Epithelial cell of esophagus (primary cell): ENCODE data around the gene COG6.

Source experiments
- DNase-seq: peaks from one replicate; pipeline ENCODE4 v3.0.0; 2010; ENCODE audit warnings: low read depth
- H3K4me3 ChIP-seq: 2 replicates; pipeline ENCODE4 v1.5.1; 2011; ENCODE audit warnings: mild to moderate bottlenecking, low read length, control low read depth
- CTCF ChIP-seq: IDR thresholded peaks from 2 replicates; pipeline ENCODE4 v1.5.1; 2011; ENCODE audit warnings: low read depth, mild to moderate bottlenecking, low read length, control low read depth, inconsistent platforms; ENCODE audit not compliant: insufficient read depth; ENCODE audit errors: missing control alignments

COG6 gene

GRCh38 chr13:39675904-39676303 is 20.4 kb downstream of the COG6 start:
- DNase-seq, result no peak
- TF ChIP-seq CTCF, result no peak
- H3K4me3 ChIP-seq, result no peak overlapping the region

GRCh38 chr13:39676315-39676876 is 20.9 kb downstream of the COG6 start:
- DNase-seq, result peak; percentile 67
- TF ChIP-seq CTCF, result peak; percentile 37
- no peak overlapping the region for H3K4me3 ChIP-seq

GRCh38 chr13:39682310-39682709 is 26.8 kb downstream of the COG6 start:
- H3K4me3 ChIP-seq, result no peak overlapping the region
- DNase-seq, result no peak

GRCh38 chr13:39682788-39683187 is 27.3 kb downstream of the COG6 start:
- no peak for DNase-seq
- no peak for TF ChIP-seq CTCF
- H3K4me3 ChIP-seq, result no peak overlapping the region

More at GRCh38 chr13:39682310-39682709, 26.8 kb downstream of the COG6 start:
- no peak for TF ChIP-seq CTCF

GRCh38 chr13:39684531-39685137 is 29.2 kb downstream of the COG6 start:
- TF ChIP-seq CTCF, result no peak
- peak; percentile 45 for DNase-seq

GRCh38 chr13:39685652-39686051 is 30.2 kb downstream of the COG6 start:
- TF ChIP-seq CTCF, result no peak
- no peak overlapping the region for H3K4me3 ChIP-seq
- DNase-seq, result no peak

More at GRCh38 chr13:39684531-39685137, 29.2 kb downstream of the COG6 start:
- no peak overlapping the region for H3K4me3 ChIP-seq

- H3K4me3 ChIP-seq, result no peak overlapping the region
- no peak for DNase-seq
- no peak for TF ChIP-seq CTCF
Measured at GRCh38 chr13:39688278-39688677, 32.8 kb downstream of the COG6 start.
